Stimulated activated CD4-positive, alpha-beta T cell treated with anti-CD3 and anti-CD28 coated beads, Interleukin-1b, Interleukin-23, amount 100 ng/mL, for 48 hours (primary cell): ENCODE data around the gene KCNIP4.

ENCODE experiments used
- DNase-seq: peaks from one replicate; pipeline ENCODE4 v3.0.0-alpha.2; 2020

Gene KCNIP4

GRCh38 chr4:21012851-21013331 is 935.7 kb downstream of the KCNIP4 start:
- DNase-seq = no peak

- DNase-seq = no peak
Observed at GRCh38 chr4:21011106-21011505, 937.5 kb downstream of the KCNIP4 start.

GRCh38 chr4:21009956-21010355 is 938.6 kb downstream of the KCNIP4 start:
- no peak for DNase-seq

GRCh38 chr4:21005647-21006046 is 942.9 kb downstream of the KCNIP4 start:
- DNase-seq = no peak

- no peak for DNase-seq
Observed at GRCh38 chr4:21002976-21003375, 945.6 kb downstream of the KCNIP4 start.

- no peak for DNase-seq
Observed at GRCh38 chr4:21002286-21002685, 946.3 kb downstream of the KCNIP4 start.

GRCh38 chr4:21001490-21001889 is 947.1 kb downstream of the KCNIP4 start:
- DNase-seq = no peak

GRCh38 chr4:20997886-20998285 is 950.7 kb downstream of the KCNIP4 start:
- no peak for DNase-seq

- DNase-seq = no peak
Observed at GRCh38 chr4:20995610-20996009, 953.0 kb downstream of the KCNIP4 start.

GRCh38 chr4:20995015-20995414 is 953.6 kb downstream of the KCNIP4 start:
- no peak for DNase-seq

GRCh38 chr4:20992002-20992401 is 956.6 kb downstream of the KCNIP4 start:
- no peak for DNase-seq

GRCh38 chr4:20987191-20987590 is 961.4 kb downstream of the KCNIP4 start:
- DNase-seq = no peak

GRCh38 chr4:20984576-20984836 is 964.1 kb downstream of the KCNIP4 start:
- DNase-seq = no peak

GRCh38 chr4:20983763-20984575 is 964.6 kb downstream of the KCNIP4 start:
- DNase-seq = no peak

- DNase-seq = no peak
Observed at GRCh38 chr4:20982544-20982943, 966.0 kb downstream of the KCNIP4 start.

- DNase-seq = no peak
Observed at GRCh38 chr4:20960291-20960690, 988.3 kb downstream of the KCNIP4 start.

- DNase-seq = no peak
Observed at GRCh38 chr4:20954541-20954940, 994.0 kb downstream of the KCNIP4 start.

GRCh38 chr4:20944961-20945360 is 1003.6 kb downstream of the KCNIP4 start:
- no peak for DNase-seq

- DNase-seq = no peak
Observed at GRCh38 chr4:20944451-20944850, 1004.1 kb downstream of the KCNIP4 start.

GRCh38 chr4:20938204-20938603 is 1010.4 kb downstream of the KCNIP4 start:
- no peak for DNase-seq

GRCh38 chr4:20926529-20926928 is 1022.0 kb downstream of the KCNIP4 start:
- DNase-seq = no peak

- DNase-seq = no peak
Observed at GRCh38 chr4:20925176-20925575, 1023.4 kb downstream of the KCNIP4 start.

GRCh38 chr4:20922962-20923361 is 1025.6 kb downstream of the KCNIP4 start:
- no peak for DNase-seq

GRCh38 chr4:20916106-20916505 is 1032.5 kb downstream of the KCNIP4 start:
- no peak for DNase-seq

GRCh38 chr4:20904966-20905365 is 1043.6 kb downstream of the KCNIP4 start:
- DNase-seq = no peak
